Heart left ventricle (tissue), 16 donors: ENCODE measurements around the gene COL19A1. TPM values are rescaled to one million over a fixed set of nuclear protein-coding genes. Genes with fewer than 3 reads are reported as not detected.

Experiments
- ATAC-seq, 4 donors: fragments of 200-7000 bp; cut with Tn5 transposase; one replicate each; pipeline ENCODE4 v1.9.1; 2020 to 2022; ENCODE audit warnings: moderate library complexity in 4 of 4, mild to moderate bottlenecking in 3 of 4, moderate number of reproducible peaks in 1 of 4
- DNase-seq, 5 donors: peaks; one replicate each; pipeline ENCODE4 v3.0.0-alpha.2; 2020
- H3K27ac ChIP-seq, 12 donors: fragments of 200-600 bp; sonication (generic) in 4 of 12; one replicate each; pipeline versions ENCODE4 v1.5.0 to v1.8.0; 2016 to 2022; ENCODE audit warnings: mild to moderate bottlenecking in 2 of 12
- H3K27me3 ChIP-seq, 9 donors: fragments of 200-600 bp; sonication (generic) in 2 of 9; one replicate each; pipeline versions ENCODE4 v1.5.1 to v1.8.0; 2016 to 2022; ENCODE audit warnings: mild to moderate bottlenecking in 3 of 9
- H3K36me3 ChIP-seq, 9 donors: fragments of 200-600 bp; sonication (generic) in 2 of 9; one replicate each; pipeline versions ENCODE4 v1.5.0 to v1.8.0; 2018 to 2022; ENCODE audit warnings: mild to moderate bottlenecking in 2 of 9
- H3K4me1 ChIP-seq, 12 donors: fragments of 200-600 bp; sonication (generic) in 4 of 12; one replicate each; pipeline versions ENCODE4 v1.5.0 to v1.8.0; 2016 to 2022; ENCODE audit warnings: mild to moderate bottlenecking in 3 of 12
- H3K4me3 ChIP-seq, 12 donors: fragments of 200-600 bp; sonication (generic) in 4 of 12; one replicate each; pipeline versions ENCODE4 v1.5.0 to v1.8.0; 2017 to 2022; ENCODE audit warnings: mild to moderate bottlenecking in 9 of 12, moderate library complexity in 4 of 12
- H3K9me3 ChIP-seq, 12 donors: fragments of 200-600 bp; sonication (generic) in 4 of 12; one replicate each; pipeline versions ENCODE4 v1.5.0 to v1.8.0; 2016 to 2022; ENCODE audit warnings: mild to moderate bottlenecking in 1 of 12
- POLR2A ChIP-seq, 2 donors: fragments of 450-650 bp; IDR thresholded peaks; one replicate each; pipeline ENCODE4 v1.6.1; 2017; ENCODE audit warnings: antibody characterized with exemption in 2 of 2, mild to moderate bottlenecking in 2 of 2, moderate library complexity in 2 of 2
- WGBS, 4 donors: extraction: QIAGEN DNeasy Blood & Tissue Kit in 2 of 4; methylation state at CpG; one replicate each; pipeline versions ENCODE4 v1.1.5 to v1.1.7; 2013 to 2018; 5-methylcytosine and 5-hydroxymethylcytosine counted together
- intact Hi-C, 10 donors: fragments of 100-400 bp; cut with DNase I; formaldehyde crosslinking; loops; one replicate each; pipeline versions ENCODE4 v1.11.1 to v1.14.2; 2022
- polyA plus RNA-seq, 2 donors: library from polyadenylated mRNA; stranded (reverse); fragments of 200-250 nt; gene quantifications; one replicate each; pipeline ENCODE4 v1.2.3, GENCODE V29; 2013
- total RNA-seq, 9 donors: library from RNA; depleted of rRNA in 2 of 9; stranded (reverse); fragments of >200 nt in 2 of 9; fragmentation: NEBNext Ultra II Directional in 3 of 9; extraction: Animal tissue kit (Norgen Biotek cat#: 25700) in 3 of 9; gene quantifications; one replicate each; pipeline versions ENCODE4 v1.1.0 to v1.2.4, GENCODE V29; 2016 to 2023
- TF ChIP-seq, protein P1 (sequence below), 12 donors: fragments of 200-600 bp; sonication (generic) in 4 of 12; IDR thresholded peaks; one replicate each; pipeline versions ENCODE4 v1.5.0 to v1.8.0; 2018 to 2022; ENCODE audit warnings: antibody characterized with exemption in 12 of 12, mild to moderate bottlenecking in 5 of 12
- donor health status: ischemic (EF 13 %, LVEDD 7.1; RV severe dilation, severe dysfunction).
- donor health status: healthy with polysubstance abuse.
- donor health status: DM: no; HTN: yes; CAD: no.
- donor health status: DM: no; HTN: no; CAD: no.
- donor health status: ischemic (EF 25% LVEDD 6.9; RV normal size, moderate dysfunction).
- donor health status: ischemic (EF 25% LVEDD 5.7; RV mildly dilated, moderate dysfunction).
- donor health status: healthy.
- donor health status: DM: yes; HTN: yes; CAD: no.
- donor health status: ischemic (EF 35%, LVEDD 5.7; RV mildly dilated, moderate dysfunction).
- donor health status: nonischemic (EF 11% LVEDD 7.7; RV severe dilation, severe dysfunction).
- donor health status: DM: yes; HTN: yes; CAD: no.
- donor health status: PGD.
- donor health status: ischemic (EF 29% LVEDD 5.4; RV normal size, mild dysfunction).
- donor health status: nonischemic (EF 23%, LVEDD 6.1; RV moderate dilation, normal function).

Gene COL19A1
- total and polyA plus RNA-seq, 11 donors, result 0.69 to 4.6 (median 1.6) TPM

DNA sequence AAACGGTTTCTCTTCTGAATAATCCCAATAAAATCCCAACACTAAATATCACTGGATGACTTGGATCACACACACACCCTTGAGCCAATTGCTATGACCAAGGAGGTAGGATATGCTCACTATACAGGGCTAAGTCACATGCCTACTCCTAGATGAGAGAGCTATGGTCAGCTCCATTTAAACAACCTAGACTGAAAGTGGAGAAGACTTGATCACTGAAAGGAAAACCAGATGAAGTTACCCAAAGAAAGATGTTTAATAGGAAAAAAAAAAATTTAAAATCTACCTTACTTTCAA is 18.9 kb upstream of the COL19A1 start:
- no peaks in the 10 kb centered on the region for H3K36me3 ChIP-seq
- DNase-seq (no peak), ATAC-seq (no peak)
- intact Hi-C loops, result no loop called here
- H3K4me1 ChIP-seq, result peaks cover 0 to 7% (median 0%) of the 10 kb centered on the region in 12 donors
- H3K9me3 ChIP-seq, result peaks cover 0 to 7% (median 0%) of the 10 kb centered on the region in 12 donors
- peak overlapping the region in 1 of 12 donors; percentile 9 for H3K27ac ChIP-seq
- peaks cover 0 to 4% (median 0%) of the 10 kb centered on the region in 9 donors for H3K27me3 ChIP-seq
- WGBS, 4 donors, result 30 to 41% (median 35%) methylated on average over 1 of the region's 1 CpG
- TF ChIP-seq, protein P1, sequence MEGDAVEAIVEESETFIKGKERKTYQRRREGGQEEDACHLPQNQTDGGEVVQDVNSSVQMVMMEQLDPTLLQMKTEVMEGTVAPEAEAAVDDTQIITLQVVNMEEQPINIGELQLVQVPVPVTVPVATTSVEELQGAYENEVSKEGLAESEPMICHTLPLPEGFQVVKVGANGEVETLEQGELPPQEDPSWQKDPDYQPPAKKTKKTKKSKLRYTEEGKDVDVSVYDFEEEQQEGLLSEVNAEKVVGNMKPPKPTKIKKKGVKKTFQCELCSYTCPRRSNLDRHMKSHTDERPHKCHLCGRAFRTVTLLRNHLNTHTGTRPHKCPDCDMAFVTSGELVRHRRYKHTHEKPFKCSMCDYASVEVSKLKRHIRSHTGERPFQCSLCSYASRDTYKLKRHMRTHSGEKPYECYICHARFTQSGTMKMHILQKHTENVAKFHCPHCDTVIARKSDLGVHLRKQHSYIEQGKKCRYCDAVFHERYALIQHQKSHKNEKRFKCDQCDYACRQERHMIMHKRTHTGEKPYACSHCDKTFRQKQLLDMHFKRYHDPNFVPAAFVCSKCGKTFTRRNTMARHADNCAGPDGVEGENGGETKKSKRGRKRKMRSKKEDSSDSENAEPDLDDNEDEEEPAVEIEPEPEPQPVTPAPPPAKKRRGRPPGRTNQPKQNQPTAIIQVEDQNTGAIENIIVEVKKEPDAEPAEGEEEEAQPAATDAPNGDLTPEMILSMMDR (IDR thresholded peaks at IDR 0.05), result no peak
- no peak for TF ChIP-seq POLR2A (IDR thresholded peaks at IDR 0.05)
- no peak overlapping the region for H3K4me3 ChIP-seq

DNA sequence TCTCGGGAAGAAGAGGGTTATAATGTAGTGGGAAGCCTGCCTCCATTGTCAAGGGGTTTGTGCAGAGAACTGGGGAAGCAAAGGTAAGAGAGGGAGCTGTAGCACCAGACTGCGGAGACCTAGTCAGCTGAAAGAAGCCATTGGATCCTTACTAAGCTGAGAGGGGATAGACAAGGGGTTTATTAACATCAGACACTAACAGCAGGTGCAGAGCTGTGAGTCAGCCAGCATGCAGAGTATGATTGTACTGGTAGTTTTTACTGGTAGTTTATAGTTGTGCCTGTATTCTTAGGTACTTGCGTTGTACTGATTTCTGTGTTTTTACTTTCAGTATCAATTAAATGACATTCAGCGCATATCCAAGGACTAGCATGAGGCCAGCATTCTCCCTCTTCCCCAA is 17.8 kb upstream of the COL19A1 start:
- intact Hi-C loops, result no loop called here
- WGBS, 4 donors, result 84 to 91% (median 88%) methylated on average over 4 of the region's 4 CpGs
- Histone ChIP-seq H3K9me3 (peaks cover 0 to 17% (median 1%) of the 10 kb centered on the region in 12 donors), H3K27ac (no peak overlapping the region), H3K4me3 (no peak overlapping the region), H3K4me1 (peaks cover 0 to 7% (median 0%) of the 10 kb centered on the region in 12 donors), H3K36me3 (no peaks in the 10 kb centered on the region), H3K27me3 (no peaks in the 10 kb centered on the region)
- TF ChIP-seq, protein P1 (IDR thresholded peaks at IDR 0.05), result no peak
- no peak for TF ChIP-seq POLR2A (IDR thresholded peaks at IDR 0.05)
- ATAC-seq (no peak), DNase-seq (no peak)

DNA sequence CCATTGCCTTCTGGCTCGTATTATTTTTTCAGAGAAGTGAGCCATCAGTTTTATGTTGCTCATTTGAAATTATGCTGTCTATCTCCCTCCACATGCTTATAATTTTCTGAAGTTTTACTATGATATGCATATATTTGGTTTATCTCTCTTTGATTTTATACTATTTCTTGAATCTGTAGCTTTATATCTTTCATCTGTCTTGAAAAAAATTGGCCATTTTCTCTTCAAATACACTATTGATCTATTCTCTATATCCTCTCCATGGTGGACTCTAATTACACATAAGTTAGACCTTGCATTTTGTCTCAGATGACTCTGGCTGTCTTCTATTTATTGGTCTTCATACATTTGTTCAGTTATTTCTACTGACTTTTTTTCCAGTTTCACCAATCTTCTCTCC is 13.7 kb upstream of the COL19A1 start:
- no peak overlapping the region for H3K27ac ChIP-seq
- ATAC-seq (no peak), DNase-seq (no peak)
- no peak overlapping the region for H3K4me3 ChIP-seq
- intact Hi-C loops, result no loop called here
- H3K36me3 ChIP-seq, result no peaks in the 10 kb centered on the region
- TF ChIP-seq, protein P1 (IDR thresholded peaks at IDR 0.05), result no peak
- TF ChIP-seq POLR2A (IDR thresholded peaks at IDR 0.05), result no peak
- WGBS, 4 donors, result 0 to 47% (median 27%) methylated on average over 1 of the region's 1 CpG
- no peaks in the 10 kb centered on the region for H3K27me3 ChIP-seq
- H3K4me1 ChIP-seq, result no peaks in the 10 kb centered on the region
- peaks cover 0 to 17% (median 1%) of the 10 kb centered on the region in 12 donors for H3K9me3 ChIP-seq

DNA sequence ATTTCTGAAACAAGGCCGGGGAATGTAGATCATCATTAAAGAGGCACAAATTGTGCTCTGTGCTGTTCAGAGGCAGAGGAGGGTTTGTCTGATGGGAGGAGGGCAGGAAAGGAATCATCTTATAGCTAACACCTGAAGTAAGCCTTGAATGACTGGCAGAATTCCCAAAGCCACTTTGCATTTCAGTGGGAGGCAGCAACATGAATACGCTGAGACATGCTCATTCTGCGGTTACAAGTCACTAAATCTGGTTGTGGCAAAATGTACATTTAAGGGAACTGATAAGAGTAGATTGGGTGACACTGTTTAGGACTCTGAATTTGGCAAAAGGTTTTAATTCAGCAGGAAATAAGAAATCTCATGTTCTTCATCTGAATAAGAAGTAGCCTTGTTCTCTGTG is 4.4 kb upstream of the COL19A1 start:
- DNase-seq (no peak), ATAC-seq (no peak)
- intact Hi-C loops, result no loop called here
- Histone ChIP-seq H3K27me3 (peaks cover 0 to 18% (median 0%) of the 10 kb centered on the region in 9 donors), H3K4me3 (no peak overlapping the region), H3K27ac (no peak overlapping the region), H3K9me3 (peaks cover 0 to 8% (median 0%) of the 10 kb centered on the region in 12 donors), H3K4me1 (peaks cover 0 to 17% (median 0%) of the 10 kb centered on the region in 12 donors), H3K36me3 (no peaks in the 10 kb centered on the region)
- WGBS, 4 donors, result 81 to 92% (median 87%) methylated on average over 3 of the region's 3 CpGs
- TF ChIP-seq, protein P1 (IDR thresholded peaks at IDR 0.05), result no peak
- no peak for TF ChIP-seq POLR2A (IDR thresholded peaks at IDR 0.05)
